ENCODE results near the gene FLNB.

FLNB gene

GRCh38 chr3:58010562-58010961 lies 2.3 kb downstream of the FLNB start:
- DNase-seq = peak in 1 of 6 experiments; percentile 9

GRCh38 chr3:58011580-58011979 lies 3.4 kb downstream of the FLNB start:
- no peak for DNase-seq

DNA sequence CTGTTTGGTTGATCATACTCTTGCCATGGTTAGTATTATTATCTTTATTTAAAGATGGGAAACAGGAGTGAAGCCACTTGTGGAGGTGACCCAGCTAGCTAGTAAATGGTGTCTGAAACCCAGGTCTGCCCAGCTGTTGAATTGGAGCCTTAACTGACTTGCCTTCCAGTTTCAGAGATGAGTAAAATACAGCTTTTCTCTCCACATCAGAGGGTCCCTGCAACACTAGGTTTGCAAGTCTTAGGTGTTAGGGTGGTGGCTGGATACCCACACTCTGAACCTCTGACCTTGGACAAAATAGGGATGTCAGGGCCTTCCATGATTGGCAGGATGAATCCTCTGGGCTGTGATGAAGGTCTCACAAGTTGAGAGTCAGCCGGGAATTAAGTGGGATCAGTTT lies 4.1 kb downstream of the FLNB start:
- DNase-seq = no peak

DNA sequence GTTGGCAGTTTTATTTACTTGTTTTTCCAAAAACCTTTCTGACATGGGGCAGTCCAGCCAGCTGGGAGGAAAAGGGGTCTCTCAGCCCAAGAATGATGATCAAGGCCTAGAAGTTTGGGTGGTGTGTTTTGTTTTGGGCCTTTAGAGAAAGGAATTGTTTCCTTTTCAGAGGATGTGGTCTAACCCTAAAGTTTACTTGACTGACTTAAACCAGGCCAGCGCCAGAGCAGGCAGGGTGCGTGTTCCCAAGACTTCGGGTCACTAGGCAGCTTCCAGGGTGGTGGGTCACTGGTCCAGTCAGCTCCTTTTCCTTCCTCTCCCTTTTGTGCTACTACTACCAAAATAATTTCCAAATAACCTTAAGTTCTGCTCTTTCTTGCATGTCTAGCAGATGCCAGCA lies 4.9 kb downstream of the FLNB start:
- DNase-seq = peak in 2 of 6 experiments; percentile 2 to 24

GRCh38 chr3:58013973-58014649 lies 5.9 kb downstream of the FLNB start:
- no peak for DNase-seq

- DNase-seq = no peak
Observed at GRCh38 chr3:58015520-58015915, 7.3 kb downstream of the FLNB start.

GRCh38 chr3:58016710-58017109 lies 8.5 kb downstream of the FLNB start:
- no peak for DNase-seq

GRCh38 chr3:58018892-58019742 lies 10.9 kb downstream of the FLNB start:
- DNase-seq = no peak

GRCh38 chr3:58020783-58021071 lies 12.5 kb downstream of the FLNB start:
- DNase-seq = no peak

DNA sequence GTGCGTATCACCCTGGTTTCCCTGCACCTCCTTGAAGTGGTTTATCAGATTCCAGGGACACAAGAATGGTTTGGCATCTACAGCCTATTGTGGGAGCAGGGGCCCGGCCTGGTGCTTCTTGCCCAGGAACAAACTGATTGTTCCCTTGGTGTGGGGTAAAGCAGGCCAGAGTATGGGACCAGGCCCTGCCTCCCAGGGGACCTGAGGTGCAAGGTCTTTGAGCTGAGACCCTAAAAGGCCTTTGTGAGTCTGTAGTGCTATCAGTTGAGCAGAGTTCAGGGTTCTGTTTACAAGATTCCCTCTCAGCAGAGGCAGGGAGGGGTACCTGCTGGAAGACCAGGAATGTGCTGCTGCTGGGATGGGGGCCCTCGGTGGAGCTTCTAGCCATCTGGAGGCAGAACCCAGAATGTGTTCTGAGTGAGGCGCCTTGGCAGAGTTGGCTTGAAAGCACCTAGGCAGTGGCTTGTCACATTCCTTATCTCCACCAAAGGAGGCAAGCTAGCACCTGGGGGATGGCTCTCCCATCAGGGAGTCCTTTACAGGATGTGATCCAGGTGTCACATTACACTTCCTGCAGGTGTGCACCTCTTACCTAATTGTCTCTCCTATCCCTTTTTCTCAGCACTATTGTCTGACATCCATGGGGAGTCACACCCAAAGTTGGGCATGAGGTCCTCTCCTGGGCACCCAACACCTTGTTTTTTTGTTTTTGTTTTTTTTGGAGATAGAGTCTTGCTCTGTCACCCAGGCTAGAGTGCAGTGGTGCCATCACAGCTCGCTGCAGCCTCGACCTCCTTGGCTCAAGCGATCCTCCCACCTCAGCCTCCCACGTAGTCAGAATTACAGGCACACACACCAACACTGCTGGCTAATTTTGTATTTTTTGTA lies 13.1 kb downstream of the FLNB start:
- DNase-seq = no peak

DNA sequence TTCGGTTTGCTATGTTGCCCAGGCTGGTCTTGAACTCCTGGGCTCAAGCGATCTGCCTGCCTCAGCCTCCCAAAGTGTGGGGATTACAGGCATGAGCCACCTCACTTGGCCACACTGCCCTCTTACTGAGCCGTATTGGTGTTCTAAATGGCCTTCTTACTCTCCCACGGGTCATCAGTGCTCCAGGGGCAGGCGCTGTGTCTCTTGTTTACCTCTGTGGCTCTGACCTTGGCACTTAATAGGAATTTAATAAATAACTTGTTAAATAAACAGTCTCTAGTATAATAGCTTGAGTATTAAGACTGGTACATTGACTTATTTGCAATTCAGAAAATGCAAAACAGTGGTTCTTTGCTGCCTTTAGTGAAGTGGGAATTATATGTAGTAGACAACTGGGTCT lies 13.7 kb downstream of the FLNB start:
- DNase-seq = no peak

GRCh38 chr3:58022490-58022889 lies 14.3 kb downstream of the FLNB start:
- no peak for DNase-seq

- no peak for DNase-seq
Observed at GRCh38 chr3:58023531-58023930, 15.3 kb downstream of the FLNB start.

GRCh38 chr3:58025406-58025805 lies 17.2 kb downstream of the FLNB start:
- no peak for DNase-seq

- DNase-seq = peak in 1 of 6 experiments; percentile 11
Observed at GRCh38 chr3:58025837-58026569, 17.8 kb downstream of the FLNB start.

- no peak for DNase-seq
Observed at GRCh38 chr3:58026598-58026997, 18.4 kb downstream of the FLNB start.

GRCh38 chr3:58027704-58028317 lies 19.6 kb downstream of the FLNB start:
- no peak for DNase-seq

GRCh38 chr3:58028902-58029301 lies 20.7 kb downstream of the FLNB start:
- no peak for DNase-seq

DNA sequence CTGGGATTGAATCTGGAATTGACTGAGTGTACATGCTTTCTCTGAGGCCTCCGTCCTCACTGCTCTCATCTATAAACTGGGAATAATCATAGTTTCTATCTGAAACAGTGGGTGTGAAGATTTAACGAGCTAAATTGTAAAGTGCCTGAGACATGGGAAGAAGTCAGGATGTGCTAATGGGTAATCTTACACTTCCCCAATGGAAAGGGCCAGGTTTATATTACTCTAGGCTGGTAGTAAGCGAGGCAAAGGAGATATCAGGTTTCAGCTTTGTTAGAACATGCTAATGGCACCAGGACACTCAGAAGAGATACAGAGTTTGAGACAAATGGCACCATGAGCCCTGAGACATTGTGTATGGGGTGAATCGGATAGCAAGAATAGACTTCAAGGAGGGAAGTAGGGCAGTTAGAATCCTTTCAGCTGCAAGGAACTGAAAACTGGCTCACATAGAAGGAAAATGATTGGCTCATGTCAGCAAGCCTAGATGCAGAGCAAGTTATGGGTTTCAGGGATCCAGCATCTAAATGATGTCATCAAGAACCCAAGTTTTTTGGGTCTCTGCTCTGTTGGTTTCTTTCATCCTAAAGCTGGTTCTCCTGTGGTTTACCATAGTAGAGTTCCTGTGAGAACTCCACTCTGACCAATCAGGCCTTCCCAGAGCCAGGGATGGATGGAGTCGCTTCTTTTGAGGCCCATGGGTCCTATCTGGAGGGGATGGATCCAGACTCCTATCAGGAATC lies 21.8 kb downstream of the FLNB start:
- no peak for DNase-seq

- DNase-seq = no peak
Observed at GRCh38 chr3:58032186-58032585, 24.0 kb downstream of the FLNB start.

DNA sequence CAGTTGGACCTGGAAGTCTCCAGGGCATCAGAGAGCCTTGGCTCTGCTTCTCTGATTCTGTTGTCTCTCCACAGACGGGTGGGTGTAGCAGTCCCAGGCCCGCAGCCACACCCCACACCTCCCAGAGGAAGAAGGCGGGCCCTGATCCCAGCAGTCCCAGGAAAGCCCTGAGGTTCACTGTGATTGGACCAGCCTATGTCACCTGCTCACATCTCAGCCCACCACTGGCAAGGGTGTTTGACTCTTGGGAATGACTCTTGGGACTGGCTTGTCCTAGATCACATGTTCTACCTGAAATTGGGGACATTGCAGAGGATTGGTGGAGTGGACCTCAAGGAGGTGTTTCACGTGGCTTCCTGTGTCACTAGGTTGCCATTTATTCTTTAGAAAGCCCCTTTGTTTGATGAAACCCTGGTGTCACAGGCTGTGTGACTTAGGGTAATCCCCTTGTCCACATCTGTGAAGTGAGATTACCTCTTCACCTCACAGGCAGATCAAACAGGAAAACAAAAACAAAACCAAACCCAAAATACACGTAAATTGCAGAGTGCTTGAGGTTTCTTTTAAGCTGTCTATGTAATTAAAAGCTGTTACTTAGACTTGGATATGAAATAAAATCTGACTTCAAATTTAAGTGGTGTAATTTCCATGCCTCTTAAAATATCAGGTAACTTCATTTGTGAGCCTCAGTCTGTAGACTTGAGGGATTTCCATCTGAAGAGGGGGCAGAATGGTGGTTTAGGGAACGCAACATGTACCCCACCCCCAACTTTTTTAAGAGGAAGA lies 26.7 kb downstream of the FLNB start:
- DNase-seq = peak; percentile 12 to 76 (median 28)
